Ovary (tissue), 3 donors: ENCODE measurements around the gene RNASE12.
A peak's percentile ranks its signal among the peaks of the same experiment; 100 is the strongest.

Experiments
- CTCF ChIP-seq, 3 donors: fragments of 450-650 bp in 2 of 3; fragments of 200-600 bp in 1 of 3; IDR thresholded peaks; one replicate each; pipeline versions ENCODE4 v1.5.1 to v1.8.0; 2016 to 2022; ENCODE audit warnings: antibody characterized with exemption in 3 of 3, mild to moderate bottlenecking in 1 of 3
- EP300 ChIP-seq: sonication (generic); formaldehyde crosslinking; IDR thresholded peaks from one replicate; pipeline ENCODE4 v1.6.1; 2017; ENCODE audit warnings: antibody characterized with exemption
- POLR2A ChIP-seq: fragments of 450-650 bp; IDR thresholded peaks from one replicate; pipeline ENCODE4 v1.6.1; 2017; ENCODE audit warnings: antibody characterized with exemption, mild to moderate bottlenecking, moderate library complexity
- donor health status: DM: no; HTN: no; CAD: no.

- peak; percentile 50 to 96 (median 95) for TF ChIP-seq CTCF (IDR thresholded peaks at IDR 0.05)
- TF ChIP-seq POLR2A: no peak
- TF ChIP-seq EP300: no peak
Measured at GRCh38 chr14:20613094-20614037, 22.2 kb upstream of the RNASE12 start.
